ENCODE measurements around the gene MYOT.

DNA sequence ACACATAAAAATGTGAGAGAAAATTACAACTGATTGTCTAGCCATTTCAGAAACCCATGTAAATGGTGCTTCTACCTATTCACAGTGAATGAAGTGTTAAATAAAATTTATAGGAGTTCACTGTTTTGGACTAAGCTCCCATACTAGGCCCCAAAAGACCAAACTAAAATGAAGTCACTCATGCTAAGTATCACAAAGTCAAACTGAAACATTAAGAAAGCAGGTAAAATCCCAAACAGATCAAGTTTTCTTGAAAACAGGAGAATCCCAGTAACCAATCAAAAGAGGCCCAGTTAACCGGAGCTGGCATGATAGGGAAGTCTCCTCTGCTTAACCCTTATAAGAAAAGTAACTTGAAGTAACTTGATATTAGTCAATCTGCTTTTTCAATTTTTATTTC is 35.2 kb upstream of the MYOT start:
- TF ChIP-seq, protein P1, sequence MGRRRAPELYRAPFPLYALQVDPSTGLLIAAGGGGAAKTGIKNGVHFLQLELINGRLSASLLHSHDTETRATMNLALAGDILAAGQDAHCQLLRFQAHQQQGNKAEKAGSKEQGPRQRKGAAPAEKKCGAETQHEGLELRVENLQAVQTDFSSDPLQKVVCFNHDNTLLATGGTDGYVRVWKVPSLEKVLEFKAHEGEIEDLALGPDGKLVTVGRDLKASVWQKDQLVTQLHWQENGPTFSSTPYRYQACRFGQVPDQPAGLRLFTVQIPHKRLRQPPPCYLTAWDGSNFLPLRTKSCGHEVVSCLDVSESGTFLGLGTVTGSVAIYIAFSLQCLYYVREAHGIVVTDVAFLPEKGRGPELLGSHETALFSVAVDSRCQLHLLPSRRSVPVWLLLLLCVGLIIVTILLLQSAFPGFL (CRISPR knock-in tag; IDR thresholded peaks at IDR 0.05; ENCODE audit: borderline replicate concordance), result no peak
- TF ChIP-seq CTCF (IDR thresholded peaks at IDR 0.05), result no peak
- TF ChIP-seq USF2 (CRISPR knock-in tag; IDR thresholded peaks at IDR 0.05), result no peak
